Retinal pigment epithelial cell (primary cell): ENCODE data around the gene PDE3A.

Experiments
- DNase-seq: peaks from one replicate; pipeline ENCODE4 v3.0.0-alpha.2; 2010; ENCODE audit warnings: low read depth
- H3K4me3 ChIP-seq: 2 replicates; pipeline ENCODE4 v1.5.1; 2011; ENCODE audit warnings: mild to moderate bottlenecking, low read length, control low read depth, moderate library complexity
- CTCF ChIP-seq: conservative IDR thresholded peaks from 2 replicates; pipeline ENCODE4 v1.5.1; 2011; ENCODE audit warnings: low read depth, low read length, control low read depth, inconsistent platforms

PDE3A gene

GRCh38 chr12:20443792-20444191 is 75.5 kb downstream of the PDE3A start:
- no peak for DNase-seq

GRCh38 chr12:20444595-20445170 is 76.3 kb downstream of the PDE3A start:
- no peak for DNase-seq
- H3K4me3 ChIP-seq: no peak overlapping the region
- TF ChIP-seq CTCF: no peak

More at GRCh38 chr12:20443792-20444191, 75.5 kb downstream of the PDE3A start:
- H3K4me3 ChIP-seq: no peak overlapping the region
- no peak for TF ChIP-seq CTCF

GRCh38 chr12:20445687-20446086 is 77.3 kb downstream of the PDE3A start:
- no peak overlapping the region for H3K4me3 ChIP-seq
- no peak for TF ChIP-seq CTCF
- no peak for DNase-seq

- no peak overlapping the region for H3K4me3 ChIP-seq
- DNase-seq: no peak
- no peak for TF ChIP-seq CTCF
Observed at GRCh38 chr12:20446836-20447235, 78.5 kb downstream of the PDE3A start.

GRCh38 chr12:20448781-20449180 is 80.4 kb downstream of the PDE3A start:
- DNase-seq: no peak
- no peak for TF ChIP-seq CTCF
- H3K4me3 ChIP-seq: no peak overlapping the region

- no peak for TF ChIP-seq CTCF
- DNase-seq: no peak
- H3K4me3 ChIP-seq: no peak overlapping the region
Observed at GRCh38 chr12:20450591-20451180, 82.3 kb downstream of the PDE3A start.

GRCh38 chr12:20451761-20452160 is 83.4 kb downstream of the PDE3A start:
- no peak for DNase-seq
- H3K4me3 ChIP-seq: no peak overlapping the region
- no peak for TF ChIP-seq CTCF
